Activated CD4-positive, alpha-beta T cell treated with anti-CD3 and anti-CD28 coated beads, Interleukin-2, Interleukin-6, amounts not matched to agents 100 ng/mL and 50 ng/mL, durations not matched to agents 16 hours and 8 hours (primary cell): ENCODE results near the gene NHLRC1.
"Not testable (repeated sequence)": the region's sequence is repeated elsewhere in the genome, so short reads cannot be mapped to it uniquely, and the experiment has no call there.

ENCODE experiments used
- DNase-seq: peaks from one replicate; pipeline ENCODE4 v3.0.0-alpha.2; 2020

The NHLRC1 gene

GRCh38 chr6:18122128-18123093, at the start of gene NHLRC1:
NHLRC1 (minus strand) TSS chr6:18122677; CDS start chr6:18122606, 71 bp downstream.
- DNase-seq: peak; percentile 83

- DNase-seq: no peak
These were observed 49.4 kb upstream of the NHLRC1 start for GRCh38 chr6:18171871-18172270.

GRCh38 chr6:18168264-18168663, 45.8 kb upstream of the NHLRC1 start:
- DNase-seq: no peak

GRCh38 chr6:18166312-18167036, 44.0 kb upstream of the NHLRC1 start:
- no peak for DNase-seq

- DNase-seq: no peak
These were observed 43.3 kb upstream of the NHLRC1 start for GRCh38 chr6:18165751-18166150.

- DNase-seq: no peak
These were observed 39.9 kb upstream of the NHLRC1 start for GRCh38 chr6:18162401-18162800.

GRCh38 chr6:18161431-18161830, 39.0 kb upstream of the NHLRC1 start:
- no peak for DNase-seq

GRCh38 chr6:18160911-18161310, 38.4 kb upstream of the NHLRC1 start:
- DNase-seq: peak; percentile 15

- DNase-seq: peak; percentile 53
These were observed 33.5 kb upstream of the NHLRC1 start for GRCh38 chr6:18155864-18156421.

GRCh38 chr6:18155150-18155863, 32.8 kb upstream of the NHLRC1 start, which contains the start of gene KDM1B:
KDM1B (plus strand) TSS chr6:18155422; CDS start chr6:18159896, 4,474 bp downstream.
- peak; percentile 99 for DNase-seq

GRCh38 chr6:18154507-18155149, 32.2 kb upstream of the NHLRC1 start, which contains the start of gene TPMT:
TPMT (minus strand) TSS chr6:18155077; CDS start chr6:18149127, 5,950 bp downstream.
- DNase-seq: no peak

- DNase-seq: no peak
These were observed 30.8 kb upstream of the NHLRC1 start for GRCh38 chr6:18153311-18153703.

GRCh38 chr6:18151801-18152200, 29.3 kb upstream of the NHLRC1 start:
- no peak for DNase-seq

- not testable (repeated sequence) for DNase-seq
These were observed 28.9 kb upstream of the NHLRC1 start for GRCh38 chr6:18151391-18151790.

GRCh38 chr6:18148304-18149025, 26.0 kb upstream of the NHLRC1 start:
- peak; percentile 8 for DNase-seq

- DNase-seq: no peak
These were observed 25.1 kb upstream of the NHLRC1 start for GRCh38 chr6:18147616-18148015.

- no peak for DNase-seq
These were observed 24.7 kb upstream of the NHLRC1 start for GRCh38 chr6:18147160-18147559.

GRCh38 chr6:18142591-18142861, 20.0 kb upstream of the NHLRC1 start:
- DNase-seq: no peak

- no peak for DNase-seq
These were observed 19.5 kb upstream of the NHLRC1 start for GRCh38 chr6:18141805-18142590.

- DNase-seq: no peak
These were observed 17.6 kb upstream of the NHLRC1 start for GRCh38 chr6:18139935-18140621.
